Smooth muscle cell (in vitro differentiated cells): ENCODE measurements around the gene CST4. TPM values are rescaled to one million over a fixed set of nuclear protein-coding genes. Genes with fewer than 3 reads are reported as not detected.

Source experiments
- DNase-seq: peaks from one replicate; lab custom pipeline; 2025; ENCODE audit not compliant: unreplicated experiment; lab: John Stamatoyannopoulos, UW
- H2AFZ ChIP-seq: fragments of 200-600 bp; sonication (generic); 2 replicates; pipeline ENCODE4 v1.6.0; 2016; ENCODE audit warnings: antibody characterized with exemption, low read depth, mild to moderate bottlenecking
- H3F3A ChIP-seq: fragments of 200-600 bp; sonication (generic); 2 replicates; pipeline ENCODE4 v1.6.0; 2017; ENCODE audit warnings: antibody characterized with exemption, low read depth
- H3K27ac ChIP-seq: fragments of 200-600 bp; sonication (generic); 2 replicates; pipeline ENCODE4 v1.5.1; 2016; ENCODE audit warnings: low read depth, mild to moderate bottlenecking
- H3K27me3 ChIP-seq: fragments of 200-600 bp; sonication (generic); 2 replicates; pipeline ENCODE4 v1.6.1; 2016; ENCODE audit warnings: low read depth, mild to moderate bottlenecking
- H3K36me3 ChIP-seq: fragments of 200-600 bp; sonication (generic); 2 replicates; pipeline ENCODE4 v1.5.1; 2016; ENCODE audit warnings: low read depth
- H3K4me1 ChIP-seq: fragments of 200-600 bp; sonication (generic); 2 replicates; pipeline ENCODE4 v1.5.1; 2016; ENCODE audit warnings: low read depth
- H3K4me2 ChIP-seq: fragments of 200-600 bp; sonication (generic); 2 replicates; pipeline ENCODE4 v1.6.0; 2016; ENCODE audit warnings: mild to moderate bottlenecking
- H3K4me3 ChIP-seq: fragments of 200-600 bp; sonication (generic); 2 replicates; pipeline ENCODE4 v1.5.1; 2016; ENCODE audit warnings: mild to moderate bottlenecking
- H3K79me2 ChIP-seq: fragments of 200-600 bp; sonication (generic); 2 replicates; pipeline ENCODE4 v1.6.0; 2016; ENCODE audit warnings: low read depth, mild to moderate bottlenecking
- H3K9ac ChIP-seq: fragments of 200-600 bp; sonication (generic); 2 replicates; pipeline ENCODE4 v1.6.0; 2016; ENCODE audit warnings: low read depth
- H3K9me3 ChIP-seq: fragments of 200-600 bp; sonication (generic); replicated peaks from 2 replicates; pipeline ENCODE4 v1.5.1; 2016; ENCODE audit warnings: low read depth
- H4K20me1 ChIP-seq: fragments of 200-600 bp; sonication (generic); 2 replicates; pipeline ENCODE4 v1.6.0; 2016; ENCODE audit warnings: low read depth
- CTCF ChIP-seq: fragments of 200-600 bp; sonication (generic); IDR thresholded peaks from 2 replicates; pipeline ENCODE4 v1.5.1; 2017; ENCODE audit warnings: borderline replicate concordance, mild to moderate bottlenecking, antibody characterized with exemption; ENCODE audit not compliant: insufficient read depth, poor library complexity, severe bottlenecking
- WGBS: methylation state at CpG from one replicate; pipeline ENCODE4 v1.1.7; 2016; ENCODE audit warnings: low lambda C conversion rate; 5-methylcytosine and 5-hydroxymethylcytosine counted together
- polyA plus RNA-seq: library from polyadenylated mRNA; unstranded; fragments of >200 nt; fragmentation: Nextera tagmentation; extraction: Ambion mirVana; gene quantifications from 2 replicates; pipeline ENCODE4 v1.2.1, GENCODE V29; 2016
- total RNA-seq: library from RNA; depleted of rRNA; stranded (reverse); fragments of >200 nt; gene quantifications from 2 replicates; pipeline ENCODE4 v1.2.3, GENCODE V29; 2014

Gene CST4
- total and polyA plus RNA-seq, 2 experiments from 2014 or later: not detected

- H3K27ac ChIP-seq: no peak overlapping the region
- H3K4me3 ChIP-seq: no peak overlapping the region
- no peak for DNase-seq
- H3K79me2 ChIP-seq: no peaks in the 10 kb centered on the region
- H3K4me1 ChIP-seq: no peaks in the 10 kb centered on the region
- no peak for TF ChIP-seq CTCF
- H3K9ac ChIP-seq: no peak overlapping the region
- no peak overlapping the region for H2AFZ ChIP-seq
- WGBS: 90% methylated on average over 7 of the region's 7 CpGs
- no peak overlapping the region for H3K4me2 ChIP-seq
- H3K9me3 ChIP-seq: no peaks in the 10 kb centered on the region
- peaks cover 8% of the 10 kb centered on the region for H3K27me3 ChIP-seq
- no peaks in the 10 kb centered on the region for H3F3A ChIP-seq
- H3K36me3 ChIP-seq: no peaks in the 10 kb centered on the region
- H4K20me1 ChIP-seq: no peaks in the 10 kb centered on the region
Measured at GRCh38 chr20:23679133-23680092, 9.4 kb downstream of the CST4 start.

- Histone ChIP-seq H3K9ac (no peak overlapping the region), H2AFZ (no peak overlapping the region)
- DNase-seq: no peak
Measured at GRCh38 chr20:23673209-23673608, 15.6 kb downstream of the CST4 start.

GRCh38 chr20:23672158-23672557 lies 16.7 kb downstream of the CST4 start:
- 87% methylated on average over 1 of the region's 1 CpG for WGBS

More at GRCh38 chr20:23673209-23673608, 15.6 kb downstream of the CST4 start:
- no peak overlapping the region for H3K4me2 ChIP-seq
- 97% methylated on average over 1 of the region's 1 CpG for WGBS
- H3K4me1 ChIP-seq: no peaks in the 10 kb centered on the region
- TF ChIP-seq CTCF: no peak
- H3K79me2 ChIP-seq: no peaks in the 10 kb centered on the region
- H4K20me1 ChIP-seq: no peaks in the 10 kb centered on the region
- no peaks in the 10 kb centered on the region for H3F3A ChIP-seq
- H3K27me3 ChIP-seq: peaks cover 4% of the 10 kb centered on the region
- no peaks in the 10 kb centered on the region for H3K36me3 ChIP-seq
- H3K4me3 ChIP-seq: no peak overlapping the region
- H3K9me3 ChIP-seq: no peaks in the 10 kb centered on the region
- H3K27ac ChIP-seq: no peak overlapping the region

More at GRCh38 chr20:23672158-23672557, 16.7 kb downstream of the CST4 start:
- H4K20me1 ChIP-seq: no peaks in the 10 kb centered on the region
- no peak overlapping the region for H3K4me2 ChIP-seq
- TF ChIP-seq CTCF: no peak
- no peaks in the 10 kb centered on the region for H3F3A ChIP-seq
- no peaks in the 10 kb centered on the region for H3K36me3 ChIP-seq
- no peaks in the 10 kb centered on the region for H3K4me1 ChIP-seq
- no peak overlapping the region for H3K27ac ChIP-seq
- no peak overlapping the region for H3K4me3 ChIP-seq
- H3K27me3 ChIP-seq: peaks cover 4% of the 10 kb centered on the region
- no peaks in the 10 kb centered on the region for H3K9me3 ChIP-seq
- H3K79me2 ChIP-seq: no peaks in the 10 kb centered on the region
- H2AFZ ChIP-seq: no peak overlapping the region
- H3K9ac ChIP-seq: no peak overlapping the region
- no peak for DNase-seq
